Measurements from ENCODE around the gene RBM33. TPM values are rescaled to one million over a fixed set of nuclear protein-coding genes. Genes with fewer than 3 reads are reported as not detected.
A peak's percentile ranks its signal among the peaks of the same experiment; 100 is the strongest.

The RBM33 gene
- polyA plus RNA-seq, 2 of the 4 experiments (the other 2 are of a cell fraction), result 21.7 to 21.9 TPM

- DNase-seq (ENCODE audit: low read depth in 1 of 2, low spot score in 1 of 2), result no peak
- no peak for FAIRE-seq
- 95% methylated on average over 7 of the region's 7 CpGs for WGBS (ENCODE audit: missing lambda C conversion rate)
- POLR2A ChIA-PET, result interaction anchor here (1.0 kb wide), 1 partner anchor 24 kb away, joined by 3 read pairs; the partner anchor contains the start of gene RBM33
- Histone ChIP-seq H3K27ac (peak overlapping the region; percentile 84 to 89), H3K4me1 (peaks cover 32% of the 10 kb centered on the region), H3K9me3 (no peaks in the 10 kb centered on the region; the same call in 2 of the 3 replicates), H3K4me2 (peak overlapping the region; percentile 83), H3K4me3 (no peak overlapping the region)
- no peak for TF ChIP-seq CHD4 (IDR thresholded peaks at IDR 0.05; ENCODE audit: borderline replicate concordance)
- no peak for TF ChIP-seq GATA3 (IDR thresholded peaks at IDR 0.05; ENCODE audit: borderline replicate concordance)
- TF ChIP-seq REST (IDR thresholded peaks at IDR 0.05), result no peak
- no peak for TF ChIP-seq MYC (IDR thresholded peaks at IDR 0.05; ENCODE audit: borderline replicate concordance, low read length)
- no peak for TF ChIP-seq RFX5 (IDR thresholded peaks at IDR 0.05)
- TF ChIP-seq NPAS2 (CRISPR knock-in tag; IDR thresholded peaks at IDR 0.05; ENCODE audit: borderline replicate concordance), result no peak
- TF ChIP-seq CBX2 (IDR thresholded peaks at IDR 0.05; ENCODE audit: borderline replicate concordance, low read depth), result no peak
- TF ChIP-seq FOXS1 (CRISPR knock-in tag; IDR thresholded peaks at IDR 0.05), result no peak
- TF ChIP-seq RCOR1 (IDR thresholded peaks at IDR 0.05; ENCODE audit: low read depth, low read length), result no peak
- no peak for TF ChIP-seq FOSL2 (IDR thresholded peaks at IDR 0.05)
- no peak for TF ChIP-seq FOSL2 (CRISPR knock-in tag; IDR thresholded peaks at IDR 0.05)
- TF ChIP-seq JUNB (IDR thresholded peaks at IDR 0.05), result no peak
- no peak for TF ChIP-seq TFCP2L1 (CRISPR knock-in tag; IDR thresholded peaks at IDR 0.05)
- no peak for TF ChIP-seq KDM5A (IDR thresholded peaks at IDR 0.05)
- TF ChIP-seq, protein P1, sequence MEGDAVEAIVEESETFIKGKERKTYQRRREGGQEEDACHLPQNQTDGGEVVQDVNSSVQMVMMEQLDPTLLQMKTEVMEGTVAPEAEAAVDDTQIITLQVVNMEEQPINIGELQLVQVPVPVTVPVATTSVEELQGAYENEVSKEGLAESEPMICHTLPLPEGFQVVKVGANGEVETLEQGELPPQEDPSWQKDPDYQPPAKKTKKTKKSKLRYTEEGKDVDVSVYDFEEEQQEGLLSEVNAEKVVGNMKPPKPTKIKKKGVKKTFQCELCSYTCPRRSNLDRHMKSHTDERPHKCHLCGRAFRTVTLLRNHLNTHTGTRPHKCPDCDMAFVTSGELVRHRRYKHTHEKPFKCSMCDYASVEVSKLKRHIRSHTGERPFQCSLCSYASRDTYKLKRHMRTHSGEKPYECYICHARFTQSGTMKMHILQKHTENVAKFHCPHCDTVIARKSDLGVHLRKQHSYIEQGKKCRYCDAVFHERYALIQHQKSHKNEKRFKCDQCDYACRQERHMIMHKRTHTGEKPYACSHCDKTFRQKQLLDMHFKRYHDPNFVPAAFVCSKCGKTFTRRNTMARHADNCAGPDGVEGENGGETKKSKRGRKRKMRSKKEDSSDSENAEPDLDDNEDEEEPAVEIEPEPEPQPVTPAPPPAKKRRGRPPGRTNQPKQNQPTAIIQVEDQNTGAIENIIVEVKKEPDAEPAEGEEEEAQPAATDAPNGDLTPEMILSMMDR (IDR thresholded peaks at IDR 0.05), result no peak
- no peak for TF ChIP-seq SREBF2 (IDR thresholded peaks at IDR 0.05)
- TF ChIP-seq, protein P2, sequence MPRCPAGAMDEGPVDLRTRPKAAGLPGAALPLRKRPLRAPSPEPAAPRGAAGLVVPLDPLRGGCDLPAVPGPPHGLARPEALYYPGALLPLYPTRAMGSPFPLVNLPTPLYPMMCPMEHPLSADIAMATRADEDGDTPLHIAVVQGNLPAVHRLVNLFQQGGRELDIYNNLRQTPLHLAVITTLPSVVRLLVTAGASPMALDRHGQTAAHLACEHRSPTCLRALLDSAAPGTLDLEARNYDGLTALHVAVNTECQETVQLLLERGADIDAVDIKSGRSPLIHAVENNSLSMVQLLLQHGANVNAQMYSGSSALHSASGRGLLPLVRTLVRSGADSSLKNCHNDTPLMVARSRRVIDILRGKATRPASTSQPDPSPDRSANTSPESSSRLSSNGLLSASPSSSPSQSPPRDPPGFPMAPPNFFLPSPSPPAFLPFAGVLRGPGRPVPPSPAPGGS (IDR thresholded peaks at IDR 0.05), result no peak
- TF ChIP-seq NFE2L2 (conservative IDR thresholded peaks at IDR 0.05; ENCODE audit: low read length), result no peak
- no peak for TF ChIP-seq EHMT2 (IDR thresholded peaks at IDR 0.05; ENCODE audit: low read depth)
- TF ChIP-seq JUN (IDR thresholded peaks at IDR 0.05), result no peak
- no peak for TF ChIP-seq RNF2 (IDR thresholded peaks at IDR 0.05; ENCODE audit: borderline replicate concordance, low read depth)
- CTCF ChIA-PET, result interaction anchor here (1.5 to 3.3 kb wide), 2 partner anchors 15 to 21 kb away, joined by 3 to 14 read pairs; no protein-coding TSS in a partner anchor
- ATAC-seq, result peak; percentile 15 to 27; a peak in 4 of 6 replicates
These were observed 24.7 kb upstream of the RBM33 start for GRCh38 chr7:155619634-155620271.

All from A549 (cell line).